Measurements from ENCODE around the gene RPL35.

DNA sequence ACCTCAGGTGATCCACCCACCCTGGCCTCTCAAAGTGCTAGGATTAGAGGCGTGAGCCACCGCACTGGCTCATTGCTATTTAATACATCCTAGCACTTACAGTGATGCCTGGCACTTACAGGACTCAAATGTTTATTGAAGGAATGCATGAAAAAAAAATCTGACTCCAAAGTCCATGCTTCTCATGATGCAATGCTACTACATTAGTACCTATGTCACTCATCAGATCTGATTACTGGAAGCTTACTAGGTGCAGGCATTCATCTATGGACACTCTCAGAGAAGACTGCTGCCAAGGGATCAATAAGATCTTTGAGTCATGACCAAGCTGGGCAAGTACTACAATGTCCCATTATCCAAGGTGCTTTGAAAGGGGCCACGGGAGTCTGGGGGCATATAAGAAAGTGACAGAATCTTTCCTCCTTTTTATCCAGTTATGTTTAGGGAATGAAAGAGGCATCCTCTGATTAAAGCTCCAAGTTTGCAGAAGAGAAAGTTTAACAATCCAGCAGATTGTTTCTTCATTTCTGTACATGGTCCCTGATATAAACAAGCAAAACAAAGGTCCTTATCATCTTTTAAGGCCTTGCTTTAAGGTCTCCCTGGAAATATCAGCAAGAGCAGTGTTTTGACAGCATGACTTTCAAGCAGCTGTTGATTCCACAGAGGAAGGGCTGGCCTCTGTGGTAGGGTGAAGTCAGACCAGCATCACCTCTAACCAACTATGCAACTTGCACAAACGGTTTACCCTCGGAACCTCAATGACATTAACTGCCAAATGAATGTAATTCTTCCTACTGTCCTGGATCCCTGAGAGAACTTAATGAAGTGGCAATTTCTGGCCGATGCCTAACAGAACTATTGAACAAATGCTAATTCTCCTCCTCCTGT, 36.1 kb upstream of the RPL35 start:
- TF ChIP-seq GATA3 (IDR thresholded peaks at IDR 0.05; ENCODE audit: low read depth, low read length) (no peak), GATA2 (IDR thresholded peaks at IDR 0.05; ENCODE audit: low read depth, low read length) (no peak)
